Esophagus muscularis mucosa (tissue), 4 donors: Measurements from ENCODE around the gene LMNA. TPM values are rescaled to one million over a fixed set of nuclear protein-coding genes. Genes with fewer than 3 reads are reported as not detected.

ENCODE experiments used
- DNase-seq: peaks from one replicate; pipeline ENCODE4 v3.0.0-alpha.2; 2017; ENCODE audit errors: extremely low spot score
- H3K27ac ChIP-seq, 4 donors: fragments of 200-600 bp; sonication (generic); replicated peaks in 1 of 4; 1 replicate in 3 of 4; 2 replicates in 1 of 4; pipeline ENCODE4 v1.5.1; 2016 to 2019; ENCODE audit warnings: mild to moderate bottlenecking in 1 of 4
- H3K27me3 ChIP-seq, 4 donors: fragments of 200-600 bp; sonication (generic); one replicate each; pipeline versions ENCODE4 v1.5.1 to v1.6.0; 2016 to 2019
- H3K36me3 ChIP-seq, 4 donors: fragments of 200-600 bp; sonication (generic); one replicate each; pipeline ENCODE4 v1.5.1; 2016 to 2019
- H3K4me1 ChIP-seq, 4 donors: fragments of 200-600 bp; sonication (generic); one replicate each; pipeline ENCODE4 v1.5.1; 2016 to 2019
- H3K4me3 ChIP-seq, 4 donors: fragments of 200-600 bp; sonication (generic); 1 replicate in 2 of 4; 2 replicates in 2 of 4; pipeline ENCODE4 v1.5.1; 2016 to 2019; ENCODE audit warnings: mild to moderate bottlenecking in 4 of 4, moderate library complexity in 1 of 4
- H3K9me3 ChIP-seq, 4 donors: fragments of 200-600 bp; sonication (generic); 1 replicate in 3 of 4; 2 replicates in 1 of 4; pipeline ENCODE4 v1.5.1; 2016 to 2019
- EP300 ChIP-seq: sonication (generic); formaldehyde crosslinking; IDR thresholded peaks from one replicate; pipeline ENCODE4 v1.6.1; 2017; ENCODE audit warnings: antibody characterized with exemption
- POLR2A ChIP-seq: fragments of 450-650 bp; IDR thresholded peaks from one replicate; pipeline ENCODE4 v1.6.1; 2017; ENCODE audit warnings: antibody characterized with exemption, moderate library complexity, mild to moderate bottlenecking, low read depth
- POLR2AphosphoS5 ChIP-seq, 2 donors: sonication (generic); formaldehyde crosslinking; IDR thresholded peaks; one replicate each; pipeline ENCODE4 v1.6.1; 2017; ENCODE audit warnings: antibody characterized with exemption in 2 of 2
- WGBS: methylation state at CpG from one replicate; pipeline ENCODE4 v1.1.5; 2018; 5-methylcytosine and 5-hydroxymethylcytosine counted together
- intact Hi-C: fragments of 100-400 bp; cut with DNase I; formaldehyde crosslinking; loops from one replicate; pipeline ENCODE4 v1.15.1; 2023
- total RNA-seq, 4 donors: library from RNA; depleted of rRNA; stranded (reverse); fragments of >200 nt; gene quantifications; one replicate each; pipeline versions ENCODE4 v1.1.0 to v1.2.1, GENCODE V29; 2016
- TF ChIP-seq, protein P1 (sequence below), 3 experiments: fragments of 200-600 bp in 2 of 3; fragments of 450-650 bp in 1 of 3; sonication (generic) in 2 of 3; IDR thresholded peaks; one replicate each; pipeline ENCODE4 v1.5.1; 2017 to 2019; ENCODE audit warnings: antibody characterized with exemption in 3 of 3, mild to moderate bottlenecking in 2 of 3, moderate library complexity in 1 of 3

Gene LMNA
- total RNA-seq, 4 donors from 2014 or later = 311 to 589 (median 380) TPM

- TF ChIP-seq EP300 (no peak), POLR2A (no peak), POLR2AphosphoS5 (IDR thresholded peaks at IDR 0.05) (no peak)
- TF ChIP-seq, protein P1, sequence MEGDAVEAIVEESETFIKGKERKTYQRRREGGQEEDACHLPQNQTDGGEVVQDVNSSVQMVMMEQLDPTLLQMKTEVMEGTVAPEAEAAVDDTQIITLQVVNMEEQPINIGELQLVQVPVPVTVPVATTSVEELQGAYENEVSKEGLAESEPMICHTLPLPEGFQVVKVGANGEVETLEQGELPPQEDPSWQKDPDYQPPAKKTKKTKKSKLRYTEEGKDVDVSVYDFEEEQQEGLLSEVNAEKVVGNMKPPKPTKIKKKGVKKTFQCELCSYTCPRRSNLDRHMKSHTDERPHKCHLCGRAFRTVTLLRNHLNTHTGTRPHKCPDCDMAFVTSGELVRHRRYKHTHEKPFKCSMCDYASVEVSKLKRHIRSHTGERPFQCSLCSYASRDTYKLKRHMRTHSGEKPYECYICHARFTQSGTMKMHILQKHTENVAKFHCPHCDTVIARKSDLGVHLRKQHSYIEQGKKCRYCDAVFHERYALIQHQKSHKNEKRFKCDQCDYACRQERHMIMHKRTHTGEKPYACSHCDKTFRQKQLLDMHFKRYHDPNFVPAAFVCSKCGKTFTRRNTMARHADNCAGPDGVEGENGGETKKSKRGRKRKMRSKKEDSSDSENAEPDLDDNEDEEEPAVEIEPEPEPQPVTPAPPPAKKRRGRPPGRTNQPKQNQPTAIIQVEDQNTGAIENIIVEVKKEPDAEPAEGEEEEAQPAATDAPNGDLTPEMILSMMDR (IDR thresholded peaks at IDR 0.05) = no peak
- 62% methylated on average over 8 of the region's 8 CpGs for WGBS
- Histone ChIP-seq H3K27ac (no peak overlapping the region), H3K4me1 (peaks cover 25 to 55% (median 40%) of the 10 kb centered on the region in 4 donors), H3K27me3 (no peaks in the 10 kb centered on the region), H3K36me3 (no peaks in the 10 kb centered on the region), H3K9me3 (no peaks in the 10 kb centered on the region), H3K4me3 (no peak overlapping the region)
- intact Hi-C loops = no loop called here
- DNase-seq = no peak
These were observed 34.2 kb upstream of the LMNA start for GRCh38 chr1:156080241-156080862.

DNA sequence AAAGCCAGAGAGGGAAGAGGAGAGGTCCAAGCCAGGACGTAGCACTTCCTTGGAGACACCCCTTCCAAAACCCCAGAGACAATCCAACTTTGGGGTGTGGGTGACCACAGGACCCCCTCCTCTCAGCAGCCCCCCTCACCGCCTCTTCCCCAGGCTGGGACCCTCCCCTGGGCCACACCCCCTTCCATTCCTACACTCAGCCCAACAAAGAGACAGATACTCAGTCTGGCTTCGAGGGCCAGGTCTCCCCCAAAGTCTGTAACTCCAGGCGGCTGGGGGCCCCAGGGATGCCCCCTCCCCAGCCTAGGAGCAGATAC lies 33.7 kb upstream of the LMNA start:
- H3K36me3 ChIP-seq = no peaks in the 10 kb centered on the region
- peak overlapping the region in 1 of 4 donors; percentile 81 for H3K4me3 ChIP-seq
- H3K27me3 ChIP-seq = no peaks in the 10 kb centered on the region
- H3K27ac ChIP-seq = no peak overlapping the region
- TF ChIP-seq, protein P1 (IDR thresholded peaks at IDR 0.05) = no peak
- intact Hi-C loops = no loop called here
- WGBS = 48% methylated on average over 4 of the region's 4 CpGs
- H3K9me3 ChIP-seq = no peaks in the 10 kb centered on the region
- DNase-seq = no peak
- H3K4me1 ChIP-seq = peaks cover 21 to 53% (median 36%) of the 10 kb centered on the region in 4 donors

GRCh38 chr1:156081180-156081916 lies 33.2 kb upstream of the LMNA start:
- intact Hi-C loops = no loop called here
- TF ChIP-seq POLR2AphosphoS5 (IDR thresholded peaks at IDR 0.05) = no peak
- TF ChIP-seq POLR2A = no peak
- no peak for TF ChIP-seq EP300
- TF ChIP-seq, protein P1 (IDR thresholded peaks at IDR 0.05) = no peak
- Histone ChIP-seq H3K27me3 (no peaks in the 10 kb centered on the region), H3K9me3 (no peaks in the 10 kb centered on the region), H3K36me3 (no peaks in the 10 kb centered on the region), H3K4me3 (peak overlapping the region; percentile 81 to 88 (median 86)), H3K4me1 (peaks cover 24 to 53% (median 34%) of the 10 kb centered on the region in 4 donors), H3K27ac (no peak overlapping the region)
- WGBS = 7% methylated on average over 40 of the region's 61 CpGs
- DNase-seq = no peak

DNA sequence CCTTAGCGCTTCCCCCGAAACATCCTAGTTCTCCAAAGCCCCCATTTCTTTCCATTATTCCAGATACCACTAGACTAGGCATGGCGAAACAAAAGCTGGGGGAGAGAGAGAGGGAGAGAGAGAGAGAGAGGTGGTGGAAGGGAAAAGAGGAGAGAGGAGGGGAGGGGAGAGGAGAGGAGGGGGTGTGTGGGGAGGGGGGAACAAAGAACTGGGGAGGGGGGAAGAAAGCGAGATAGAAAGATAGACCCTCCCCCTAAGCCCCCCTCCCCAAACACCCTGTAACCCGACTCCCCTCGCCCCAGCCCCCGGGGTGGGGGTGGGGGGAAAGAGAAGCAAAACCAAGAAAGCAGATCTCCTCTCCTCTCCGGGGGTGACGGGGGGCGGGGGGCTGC lies 32.6 kb upstream of the LMNA start:
- Histone ChIP-seq H3K27ac (peak overlapping the region in 2 of 4 donors; percentile 67 to 77), H3K4me3 (peak overlapping the region; percentile 81 to 88 (median 86)), H3K36me3 (no peaks in the 10 kb centered on the region), H3K4me1 (peaks cover 28 to 53% (median 36%) of the 10 kb centered on the region in 4 donors), H3K9me3 (no peaks in the 10 kb centered on the region), H3K27me3 (no peaks in the 10 kb centered on the region)
- WGBS = 0% methylated on average over 7 of the region's 10 CpGs
- DNase-seq = no peak
- intact Hi-C loops = no loop called here
- TF ChIP-seq, protein P1 (IDR thresholded peaks at IDR 0.05) = no peak
- TF ChIP-seq EP300 = no peak
- no peak for TF ChIP-seq POLR2A
- no peak for TF ChIP-seq POLR2AphosphoS5 (IDR thresholded peaks at IDR 0.05)
